Spinal cord (tissue), 10 donors: ENCODE results near the gene DOCK9. TPM values are rescaled to one million over a fixed set of nuclear protein-coding genes. Genes with fewer than 3 reads are reported as not detected.
A peak's percentile ranks its signal among the peaks of the same experiment; 100 is the strongest.

ENCODE experiments used
- DNase-seq, 6 donors: peaks; one replicate each; pipeline versions ENCODE4 v3.0.0 to v3.0.0-alpha.2; 2013 to 2015; ENCODE audit warnings: low spot score in 6 of 6, low read depth in 4 of 6
- H3K27ac ChIP-seq: one replicate; pipeline ENCODE4 v1.5.1; 2013; ENCODE audit warnings: low read depth, low read length, control low read depth
- H3K27me3 ChIP-seq: one replicate; pipeline ENCODE4 v1.6.1; 2013; ENCODE audit warnings: low read length; ENCODE audit not compliant: control insufficient read depth, insufficient read depth
- H3K36me3 ChIP-seq: one replicate; pipeline ENCODE4 v1.6.1; 2013; ENCODE audit warnings: low read length; ENCODE audit not compliant: control insufficient read depth, insufficient read depth
- H3K4me1 ChIP-seq: one replicate; pipeline ENCODE4 v1.6.1; 2013; ENCODE audit warnings: low read length; ENCODE audit not compliant: control insufficient read depth, insufficient read depth
- H3K4me3 ChIP-seq: one replicate; pipeline ENCODE4 v1.5.1; 2013; ENCODE audit warnings: low read depth, low read length, control low read depth
- H3K9me3 ChIP-seq: one replicate; pipeline ENCODE4 v1.6.1; 2013; ENCODE audit warnings: low read length; ENCODE audit not compliant: control insufficient read depth, insufficient read depth
- WGBS: methylation state at CpG from one replicate; pipeline ENCODE4 v1.1.5; 2013; ENCODE audit warnings: missing lambda C conversion rate; ENCODE audit not compliant: insufficient coverage; 5-methylcytosine and 5-hydroxymethylcytosine counted together
- polyA plus RNA-seq, 2 donors: library from polyadenylated mRNA; unstranded; fragments of 120-200 nt; gene quantifications; one replicate each; pipeline ENCODE4 v1.2.1, GENCODE V29; 2013; ENCODE audit not compliant: insufficient read length in 2 of 2
- total RNA-seq, 2 donors: library from RNA; depleted of rRNA in 1 of 2; stranded (reverse); fragments of 120-200 nt in 1 of 2; fragments of >200 nt in 1 of 2; gene quantifications; one replicate each; pipeline versions ENCODE4 v1.2.3 to v1.2.4, GENCODE V29; 2013 to 2014
- donor health status: healthy.

Gene DOCK9
- total and polyA plus RNA-seq, 4 donors, result 74.4 to 117 (median 97.3) TPM

DNA sequence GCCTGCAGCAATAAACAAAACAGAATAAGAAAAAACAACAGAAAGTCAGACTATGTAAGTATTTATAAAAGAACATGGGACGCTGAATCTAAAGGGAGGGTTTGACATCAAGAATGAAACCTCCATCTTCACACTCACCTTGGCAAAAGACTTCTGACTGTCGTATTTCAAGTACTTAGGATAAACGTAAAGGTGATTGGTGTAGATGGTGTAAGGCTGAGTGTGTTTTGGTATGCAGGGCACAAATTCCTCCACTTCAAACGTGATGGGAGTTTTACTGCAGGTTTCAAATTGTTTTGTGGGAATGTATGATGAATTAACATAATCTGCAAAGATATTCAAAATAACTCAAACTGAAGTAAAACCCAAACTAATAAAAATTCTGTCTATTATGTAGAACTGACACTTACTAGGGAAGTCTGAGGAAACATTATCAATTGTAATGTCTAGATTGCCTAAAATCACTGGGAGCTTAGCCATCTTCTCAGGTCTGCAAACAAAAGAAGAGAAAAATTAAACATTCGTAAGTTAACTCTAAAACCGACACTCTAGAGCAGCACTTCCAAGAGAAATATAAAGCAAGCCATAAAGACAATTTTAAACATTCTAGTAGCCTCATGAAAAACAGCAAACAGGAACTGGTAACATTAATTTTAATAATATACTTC is 89.5 kb downstream of the DOCK9 start:
- Histone ChIP-seq H3K9me3 (no peaks in the 10 kb centered on the region), H3K36me3 (peaks cover 6% of the 10 kb centered on the region), H3K27me3 (no peaks in the 10 kb centered on the region), H3K4me1 (peaks cover 7% of the 10 kb centered on the region), H3K27ac (no peak overlapping the region), H3K4me3 (no peak overlapping the region)
- WGBS, result no CpG with 5 or more reads among the region's 6 CpGs
- DNase-seq, result no peak

DNA sequence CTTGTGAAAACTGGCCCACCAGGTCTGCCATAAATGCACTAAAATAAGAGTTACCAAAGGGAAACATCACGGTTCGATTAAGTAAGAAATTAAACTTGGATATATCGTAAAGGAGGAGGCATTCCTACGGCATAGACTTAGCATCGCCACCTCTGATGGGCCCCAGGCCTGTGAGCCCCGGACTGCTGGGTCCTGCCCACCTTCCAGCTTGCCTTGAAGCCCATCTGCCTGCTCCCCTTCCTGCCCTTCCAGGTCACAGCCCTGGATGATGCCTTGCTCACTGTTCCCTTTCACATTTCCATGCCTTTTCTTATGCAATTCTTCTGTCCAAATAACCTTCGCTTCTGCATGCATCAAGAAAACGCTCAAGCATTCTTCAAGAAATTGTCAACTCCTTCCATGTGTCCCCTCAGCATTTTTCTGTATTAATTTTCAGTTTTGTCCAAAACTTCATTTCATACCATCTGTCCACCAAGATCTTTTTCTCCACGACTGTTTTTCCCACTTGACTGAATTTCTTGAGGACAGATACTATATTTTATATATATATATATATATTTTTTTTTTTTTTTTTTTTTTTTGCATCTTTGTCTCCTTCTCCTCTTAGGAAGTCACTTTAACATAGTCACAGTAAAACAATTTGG is 91.2 kb downstream of the DOCK9 start:
- Histone ChIP-seq H3K27me3 (no peaks in the 10 kb centered on the region), H3K4me3 (no peak overlapping the region), H3K9me3 (no peaks in the 10 kb centered on the region), H3K4me1 (peaks cover 7% of the 10 kb centered on the region), H3K27ac (no peak overlapping the region), H3K36me3 (peaks cover 9% of the 10 kb centered on the region)
- 96% methylated on average over 8 of the region's 9 CpGs for WGBS
- peak in 1 of 6 donors; percentile 46 for DNase-seq

DNA sequence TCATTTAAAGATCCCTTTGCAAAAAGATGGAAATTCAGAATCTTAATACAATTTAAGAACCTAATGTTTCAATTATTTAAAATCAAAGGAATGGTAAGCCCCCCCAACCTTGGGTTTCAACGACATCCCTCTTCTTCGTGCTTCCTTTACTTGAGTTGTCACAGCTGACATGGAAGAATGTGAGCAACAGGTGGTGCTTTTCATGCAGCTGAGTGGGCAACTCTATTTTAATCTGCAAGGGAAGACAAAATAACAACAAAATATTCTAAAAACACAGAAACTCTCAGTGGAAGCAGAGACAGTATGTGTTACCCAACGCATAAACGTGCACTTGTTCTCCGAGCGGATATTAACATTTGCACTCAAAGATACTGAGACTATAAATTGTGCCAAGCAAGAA is 92.3 kb downstream of the DOCK9 start:
- H3K4me3 ChIP-seq, result no peak overlapping the region
- H3K27ac ChIP-seq, result no peak overlapping the region
- H3K27me3 ChIP-seq, result no peaks in the 10 kb centered on the region
- peaks cover 3% of the 10 kb centered on the region for H3K4me1 ChIP-seq
- no peak for DNase-seq
- no peaks in the 10 kb centered on the region for H3K9me3 ChIP-seq
- peaks cover 9% of the 10 kb centered on the region for H3K36me3 ChIP-seq
- 59% methylated on average over 2 of the region's 6 CpGs for WGBS

DNA sequence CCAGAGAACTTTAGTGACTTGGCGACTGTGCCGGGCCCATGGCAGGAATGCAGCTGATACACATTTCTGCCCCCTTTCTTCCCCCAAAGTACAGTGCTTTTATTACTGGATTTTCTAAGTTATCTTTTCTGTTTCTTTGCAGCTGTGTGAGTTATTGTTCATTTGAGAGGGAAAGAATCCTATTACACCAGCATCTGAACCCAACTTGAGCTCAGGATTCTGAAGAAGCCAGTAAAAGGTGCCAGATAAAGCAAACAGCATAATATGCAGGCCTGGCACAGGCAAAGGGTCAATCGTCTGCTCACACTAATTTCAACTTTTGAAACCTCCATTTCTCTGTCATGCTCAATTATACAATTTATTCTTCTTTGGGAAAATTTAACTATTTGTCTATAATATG is 93.9 kb downstream of the DOCK9 start:
- WGBS, result no CpG with 5 or more reads among the region's 3 CpGs
- Histone ChIP-seq H3K4me3 (no peak overlapping the region), H3K4me1 (peaks cover 2% of the 10 kb centered on the region), H3K9me3 (no peaks in the 10 kb centered on the region), H3K36me3 (peaks cover 12% of the 10 kb centered on the region), H3K27me3 (no peaks in the 10 kb centered on the region), H3K27ac (no peak overlapping the region)
- DNase-seq, result no peak

DNA sequence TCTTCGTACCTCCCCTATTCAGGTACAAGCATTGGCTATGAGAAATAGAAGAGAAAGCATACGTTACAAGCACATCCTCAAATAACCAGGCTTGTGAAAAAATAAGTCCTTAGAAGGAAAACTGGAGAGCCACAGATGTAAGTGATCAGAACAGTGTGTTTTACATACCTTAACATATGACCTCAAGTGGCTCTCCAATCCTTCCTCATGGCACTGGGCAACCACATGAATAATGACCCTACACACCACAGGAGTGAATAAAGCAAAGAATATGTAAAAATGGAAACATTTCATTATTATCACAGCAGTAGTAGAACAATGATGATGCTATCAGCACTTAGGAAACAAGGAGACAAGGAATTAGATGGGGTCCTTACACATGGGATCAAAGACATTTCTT is 96.5 kb downstream of the DOCK9 start:
- H3K4me3 ChIP-seq, result no peak overlapping the region
- no peaks in the 10 kb centered on the region for H3K9me3 ChIP-seq
- no peaks in the 10 kb centered on the region for H3K27me3 ChIP-seq
- no peak for DNase-seq
- no peak overlapping the region for H3K27ac ChIP-seq
- WGBS, result no CpG with 5 or more reads among the region's 2 CpGs
- H3K36me3 ChIP-seq, result peaks cover 9% of the 10 kb centered on the region
- peaks cover 9% of the 10 kb centered on the region for H3K4me1 ChIP-seq

DNA sequence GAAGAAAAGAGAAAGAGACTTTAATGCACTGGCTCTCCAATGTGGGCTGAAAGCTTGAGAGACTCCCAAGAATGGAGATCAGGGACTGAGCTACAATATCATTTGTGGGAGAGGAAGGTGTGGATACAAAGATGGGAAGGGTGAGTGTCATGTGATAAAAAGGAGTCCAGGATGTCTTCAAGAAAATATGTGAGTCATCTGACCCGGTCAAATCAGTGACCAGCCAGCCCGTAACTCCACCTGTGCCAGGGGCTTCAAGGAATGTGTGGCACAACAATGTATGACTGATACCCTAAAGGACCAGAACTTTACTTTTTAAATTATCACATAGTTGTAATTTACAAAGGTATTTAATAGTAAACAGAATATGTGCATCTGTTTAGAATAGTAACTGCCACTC is 97.2 kb downstream of the DOCK9 start:
- H3K4me1 ChIP-seq, result peaks cover 9% of the 10 kb centered on the region
- DNase-seq, result no peak
- H3K27me3 ChIP-seq, result no peaks in the 10 kb centered on the region
- WGBS, result no CpG with 5 or more reads among the region's 2 CpGs
- H3K36me3 ChIP-seq, result peaks cover 9% of the 10 kb centered on the region
- no peak overlapping the region for H3K27ac ChIP-seq
- H3K4me3 ChIP-seq, result no peak overlapping the region
- H3K9me3 ChIP-seq, result no peaks in the 10 kb centered on the region

DNA sequence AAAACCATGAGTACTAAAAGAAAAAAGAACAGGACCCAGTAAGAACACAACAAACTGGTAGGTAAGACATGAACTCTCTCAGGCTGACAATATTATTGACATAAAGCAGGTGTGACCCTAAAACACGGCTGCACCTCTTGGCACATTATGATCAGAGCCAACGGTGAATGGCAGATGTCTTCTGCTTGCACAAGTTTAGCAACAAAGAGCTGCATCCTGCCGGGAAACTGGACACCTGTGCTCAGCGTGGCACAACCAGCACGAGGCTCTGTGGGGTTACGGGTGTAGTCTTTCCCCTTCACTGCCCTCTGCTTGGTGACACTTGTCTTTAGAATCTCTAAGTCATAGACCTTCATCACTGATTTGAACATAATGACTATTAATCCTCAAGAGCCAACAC is 97.9 kb downstream of the DOCK9 start:
- Histone ChIP-seq H3K9me3 (no peaks in the 10 kb centered on the region), H3K27ac (no peak overlapping the region), H3K36me3 (peaks cover 7% of the 10 kb centered on the region), H3K4me3 (no peak overlapping the region), H3K4me1 (peaks cover 9% of the 10 kb centered on the region), H3K27me3 (no peaks in the 10 kb centered on the region)
- no peak for DNase-seq
- WGBS, result 73% methylated on average over 5 of the region's 6 CpGs

DNA sequence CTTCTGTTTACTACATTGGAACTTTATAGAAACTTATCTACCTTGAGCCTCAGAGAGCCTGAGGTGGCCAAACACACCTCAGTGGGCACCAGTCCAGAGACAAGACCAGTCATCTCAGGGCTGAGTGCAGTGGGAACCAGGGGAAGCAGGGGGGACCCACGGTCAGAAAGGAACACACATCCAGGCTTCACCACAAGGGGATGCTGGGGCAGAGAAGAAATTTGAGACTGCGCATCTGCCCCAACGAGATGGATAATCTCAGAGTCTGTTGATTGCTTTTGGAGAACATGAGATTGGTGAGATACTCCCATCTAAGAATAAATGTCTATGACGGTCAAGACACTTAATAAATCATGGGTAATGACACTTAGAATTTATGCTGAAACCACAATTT is 98.7 kb downstream of the DOCK9 start:
- peaks cover 7% of the 10 kb centered on the region for H3K36me3 ChIP-seq
- WGBS, result no CpG with 5 or more reads among the region's 4 CpGs
- peaks cover 9% of the 10 kb centered on the region for H3K4me1 ChIP-seq
- no peak for DNase-seq
- H3K27ac ChIP-seq, result no peak overlapping the region
- H3K27me3 ChIP-seq, result no peaks in the 10 kb centered on the region
- H3K4me3 ChIP-seq, result no peak overlapping the region
- H3K9me3 ChIP-seq, result no peaks in the 10 kb centered on the region

DNA sequence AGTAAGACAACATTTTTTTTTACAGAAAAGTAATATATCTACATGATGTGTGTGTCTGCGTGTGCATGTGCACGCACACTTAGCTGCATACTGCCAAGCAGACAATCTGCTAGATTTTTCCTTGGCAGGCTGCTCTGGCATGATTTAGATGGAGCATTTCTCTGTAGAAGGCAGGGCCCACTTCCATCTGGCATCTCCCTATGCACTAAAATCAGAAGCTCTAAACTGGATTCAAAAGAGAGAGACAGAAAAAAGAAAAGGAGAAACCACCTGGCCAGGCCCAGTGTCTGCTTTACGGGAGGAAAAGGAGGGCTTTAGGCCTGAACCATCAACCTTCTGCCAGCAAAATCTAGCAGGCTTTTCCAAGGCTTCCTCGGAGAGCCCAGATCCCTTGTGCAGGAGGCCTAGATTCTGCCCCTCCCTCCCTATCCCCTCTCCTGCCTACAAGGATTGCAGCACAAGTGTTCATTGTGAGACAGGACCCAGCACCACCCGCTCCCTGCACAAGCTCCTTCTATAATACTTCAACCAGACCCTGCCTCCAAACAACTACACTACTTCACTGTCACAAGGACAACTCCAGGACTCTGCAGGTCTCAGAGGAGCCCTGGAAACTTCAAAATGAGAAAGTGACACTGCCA is 99.3 kb downstream of the DOCK9 start:
- H3K27ac ChIP-seq, result no peak overlapping the region
- no peaks in the 10 kb centered on the region for H3K27me3 ChIP-seq
- WGBS, result 41% methylated on average over 3 of the region's 5 CpGs
- peaks cover 7% of the 10 kb centered on the region for H3K36me3 ChIP-seq
- peaks cover 9% of the 10 kb centered on the region for H3K4me1 ChIP-seq
- peak in 4 of 6 donors; percentile 10 to 97 (median 54) for DNase-seq
- no peaks in the 10 kb centered on the region for H3K9me3 ChIP-seq
- H3K4me3 ChIP-seq, result no peak overlapping the region

DNA sequence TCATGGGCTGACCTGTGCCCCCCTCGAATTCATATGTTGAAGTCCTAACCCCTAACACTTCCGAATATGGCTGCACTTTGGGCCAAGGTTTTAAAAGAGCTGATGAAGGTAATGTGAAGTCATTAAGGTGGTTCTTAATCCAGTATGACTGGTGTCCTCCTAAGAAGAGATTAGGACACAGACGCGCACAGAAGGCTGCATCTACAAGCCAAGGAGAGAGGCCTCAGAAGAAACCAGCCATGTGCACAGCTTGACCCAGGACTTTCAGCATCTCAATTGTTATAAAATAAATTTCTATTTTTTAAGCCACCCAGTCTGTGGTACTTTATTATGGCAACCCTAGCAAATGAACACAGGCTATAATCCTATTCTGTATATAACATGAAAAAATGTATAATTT is 99.9 kb downstream of the DOCK9 start:
- no peak for DNase-seq
- Histone ChIP-seq H3K4me1 (peaks cover 9% of the 10 kb centered on the region), H3K9me3 (no peaks in the 10 kb centered on the region), H3K36me3 (peaks cover 7% of the 10 kb centered on the region), H3K4me3 (no peak overlapping the region), H3K27me3 (no peaks in the 10 kb centered on the region), H3K27ac (no peak overlapping the region)
- 94% methylated on average over 3 of the region's 4 CpGs for WGBS
